HCT116 (cell line): ENCODE data around the gene ID3.

ENCODE experiments used
- EZH2 ChIP-seq: fragments of 200-600 bp; sonication (generic); IDR thresholded peaks from 2 replicates; pipeline ENCODE4 v1.6.1; 2017; ENCODE audit warnings: antibody characterized with exemption, mixed run types
- EZH2phosphoT487 ChIP-seq: fragments of 200-600 bp; IDR thresholded peaks from 2 replicates; pipeline ENCODE4 v1.6.1; 2018; ENCODE audit warnings: antibody characterized with exemption, borderline replicate concordance
- RAD21 ChIP-seq: IDR thresholded peaks from 2 replicates; pipeline ENCODE4 v1.6.1; 2012; ENCODE audit warnings: low read depth, mild to moderate bottlenecking
- SP1 ChIP-seq: IDR thresholded peaks from 2 replicates; pipeline ENCODE4 v1.6.1; 2012; ENCODE audit warnings: low read depth
- YY1 ChIP-seq: IDR thresholded peaks from 2 replicates; pipeline ENCODE4 v1.6.1; 2011; ENCODE audit warnings: low read length, low read depth, moderate library complexity, mild to moderate bottlenecking; ENCODE audit not compliant: insufficient replicate concordance; ENCODE audit errors: extremely low read depth
- ZNF274 ChIP-seq: fragments of 200-500 bp; sonication (Bioruptor generic); IDR thresholded peaks from 2 replicates; pipeline ENCODE4 v1.6.1; 2014; ENCODE audit warnings: mild to moderate bottlenecking, low read depth, low read length, inconsistent platforms
- TF ChIP-seq, protein P1 (sequence below), 3 experiments: fragments of 200-600 bp in 1 of 3; sonication (generic) in 1 of 3; IDR thresholded peaks in 2 of 3; conservative IDR thresholded peaks in 1 of 3; 2 replicates each; pipeline ENCODE4 v1.5.1; 2012 to 2017; ENCODE audit warnings: low read depth in 2 of 3, low read length in 2 of 3, antibody characterized with exemption in 1 of 3, borderline replicate concordance in 1 of 3, control low read depth in 1 of 3, mild to moderate bottlenecking in 1 of 3, mixed read lengths in 1 of 3, mixed run types in 1 of 3, moderate library complexity in 1 of 3; ENCODE audit not compliant: insufficient read depth in 1 of 3
- TF ChIP-seq, protein P2 (sequence below): IDR thresholded peaks from 2 replicates; pipeline ENCODE4 v1.6.1; 2012
- TF ChIP-seq, protein P3 (sequence below): IDR thresholded peaks from 2 replicates; pipeline ENCODE4 v1.6.1; 2012

DNA sequence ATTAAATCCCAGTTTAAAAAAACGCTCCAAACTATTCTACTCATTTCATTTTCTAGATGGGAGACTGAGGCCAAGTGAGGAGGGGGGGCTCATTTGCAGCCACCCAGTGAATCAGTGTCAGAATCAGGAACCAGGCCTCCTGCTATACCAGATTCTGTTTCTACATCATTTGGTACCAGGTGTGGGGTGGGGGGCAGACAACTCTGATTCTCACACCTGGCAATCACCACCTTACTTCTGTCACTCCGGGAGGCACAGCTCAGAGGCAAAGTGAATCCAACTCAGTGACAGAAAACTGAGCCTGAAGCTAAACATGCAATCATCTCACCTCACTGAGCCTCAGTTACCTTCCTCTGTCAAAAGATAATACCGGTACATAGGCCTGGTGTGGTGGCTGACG, 23.5 kb upstream of the ID3 start:
- no peak for TF ChIP-seq EZH2phosphoT487
- TF ChIP-seq, protein P1, sequence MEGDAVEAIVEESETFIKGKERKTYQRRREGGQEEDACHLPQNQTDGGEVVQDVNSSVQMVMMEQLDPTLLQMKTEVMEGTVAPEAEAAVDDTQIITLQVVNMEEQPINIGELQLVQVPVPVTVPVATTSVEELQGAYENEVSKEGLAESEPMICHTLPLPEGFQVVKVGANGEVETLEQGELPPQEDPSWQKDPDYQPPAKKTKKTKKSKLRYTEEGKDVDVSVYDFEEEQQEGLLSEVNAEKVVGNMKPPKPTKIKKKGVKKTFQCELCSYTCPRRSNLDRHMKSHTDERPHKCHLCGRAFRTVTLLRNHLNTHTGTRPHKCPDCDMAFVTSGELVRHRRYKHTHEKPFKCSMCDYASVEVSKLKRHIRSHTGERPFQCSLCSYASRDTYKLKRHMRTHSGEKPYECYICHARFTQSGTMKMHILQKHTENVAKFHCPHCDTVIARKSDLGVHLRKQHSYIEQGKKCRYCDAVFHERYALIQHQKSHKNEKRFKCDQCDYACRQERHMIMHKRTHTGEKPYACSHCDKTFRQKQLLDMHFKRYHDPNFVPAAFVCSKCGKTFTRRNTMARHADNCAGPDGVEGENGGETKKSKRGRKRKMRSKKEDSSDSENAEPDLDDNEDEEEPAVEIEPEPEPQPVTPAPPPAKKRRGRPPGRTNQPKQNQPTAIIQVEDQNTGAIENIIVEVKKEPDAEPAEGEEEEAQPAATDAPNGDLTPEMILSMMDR (IDR thresholded peaks at IDR 0.05 in 2 of 3, conservative IDR thresholded peaks at IDR 0.05 in 1 of 3; ENCODE audit: borderline replicate concordance in 1 of 3, insufficient read depth in 1 of 3, low read depth in 2 of 3, low read length in 2 of 3): no peak
- TF ChIP-seq YY1: no peak
- TF ChIP-seq SP1: no peak
- TF ChIP-seq RAD21: no peak
- TF ChIP-seq EZH2: no peak
- TF ChIP-seq, protein P2, sequence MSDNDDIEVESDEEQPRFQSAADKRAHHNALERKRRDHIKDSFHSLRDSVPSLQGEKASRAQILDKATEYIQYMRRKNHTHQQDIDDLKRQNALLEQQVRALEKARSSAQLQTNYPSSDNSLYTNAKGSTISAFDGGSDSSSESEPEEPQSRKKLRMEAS: no peak
- TF ChIP-seq, protein P3, sequence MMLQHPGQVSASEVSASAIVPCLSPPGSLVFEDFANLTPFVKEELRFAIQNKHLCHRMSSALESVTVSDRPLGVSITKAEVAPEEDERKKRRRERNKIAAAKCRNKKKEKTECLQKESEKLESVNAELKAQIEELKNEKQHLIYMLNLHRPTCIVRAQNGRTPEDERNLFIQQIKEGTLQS: no peak
- TF ChIP-seq ZNF274: no peak
